Testis (tissue), 2 donors: ENCODE data around the gene ZNF280B.

ENCODE experiments used
- CTCF ChIP-seq, 3 experiments: fragments of 450-650 bp in 2 of 3; fragments of 200-600 bp in 1 of 3; sonication (generic) in 1 of 3; IDR thresholded peaks; one replicate each; pipeline ENCODE4 v1.5.1; 2016 to 2019; ENCODE audit warnings: antibody characterized with exemption in 3 of 3, mild to moderate bottlenecking in 2 of 3, moderate library complexity in 1 of 3
- POLR2A ChIP-seq: fragments of 450-650 bp; IDR thresholded peaks from one replicate; pipeline ENCODE4 v1.6.1; 2017; ENCODE audit warnings: antibody characterized with exemption, mild to moderate bottlenecking, moderate library complexity

GRCh38 chr22:22548317-22548716, 39.8 kb upstream of the ZNF280B start:
- TF ChIP-seq CTCF (IDR thresholded peaks at IDR 0.05): no peak
- no peak for TF ChIP-seq POLR2A
